HG02840 (cell line): Measurements from ENCODE around the gene MGMT.

ENCODE experiments used
- ATAC-seq: cut with Tn5 transposase; IDR thresholded peaks from one replicate; pipeline ENCODE4 v1.9.1; 2021; ENCODE audit warnings: mild to moderate bottlenecking, moderate library complexity, moderate number of reproducible peaks; ENCODE audit not compliant: unreplicated experiment, low FRiP score

MGMT gene

DNA sequence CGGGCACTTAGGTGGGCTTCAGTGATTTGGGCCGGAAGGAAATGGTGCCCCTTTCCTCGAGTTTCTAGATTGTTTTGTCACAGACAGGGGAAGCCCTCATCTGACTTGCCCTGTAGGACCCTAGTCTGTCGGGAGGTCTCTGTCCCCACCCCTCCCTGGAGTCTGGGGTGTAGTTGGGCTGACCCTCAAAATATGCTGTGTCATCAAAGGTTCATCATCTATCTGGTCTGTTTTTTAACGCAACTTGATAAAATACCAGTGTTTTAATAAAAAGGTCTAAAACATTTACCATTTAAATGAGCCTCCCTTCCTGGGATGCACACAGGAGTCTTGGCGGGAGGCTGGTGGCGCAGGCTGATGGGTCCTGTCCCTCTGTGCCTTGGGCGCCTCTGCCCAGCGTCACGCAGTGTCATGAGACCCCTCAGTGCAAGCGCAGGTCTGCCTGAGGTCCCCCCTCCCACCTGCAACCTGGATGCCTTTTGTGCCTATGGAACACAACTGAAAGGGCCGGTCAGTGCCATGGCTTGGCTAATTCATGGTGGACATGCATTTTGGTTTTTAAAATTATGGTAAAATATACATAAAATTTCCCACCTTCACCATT is 146.4 kb downstream of the MGMT start:
- no peak for ATAC-seq

DNA sequence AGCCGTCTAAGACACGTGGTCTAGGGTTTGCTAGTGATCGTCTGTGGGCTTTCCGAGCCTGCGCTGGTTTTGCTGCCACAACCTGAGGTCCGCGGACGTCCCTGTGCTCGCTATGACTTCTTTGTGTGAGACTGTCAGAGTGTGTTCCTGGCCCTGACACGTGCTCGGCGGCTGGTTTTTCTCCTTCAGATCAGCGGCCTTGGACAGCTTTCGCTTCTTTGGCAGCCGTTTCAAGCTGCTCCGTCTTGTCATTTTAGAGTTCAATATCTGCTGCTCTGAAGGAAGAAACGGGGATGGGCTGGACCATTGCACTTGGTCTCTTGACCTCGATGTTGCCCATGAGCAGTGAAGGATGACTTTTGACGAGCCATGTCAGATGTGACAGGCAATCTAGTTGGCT is 147.3 kb downstream of the MGMT start:
- no peak for ATAC-seq

DNA sequence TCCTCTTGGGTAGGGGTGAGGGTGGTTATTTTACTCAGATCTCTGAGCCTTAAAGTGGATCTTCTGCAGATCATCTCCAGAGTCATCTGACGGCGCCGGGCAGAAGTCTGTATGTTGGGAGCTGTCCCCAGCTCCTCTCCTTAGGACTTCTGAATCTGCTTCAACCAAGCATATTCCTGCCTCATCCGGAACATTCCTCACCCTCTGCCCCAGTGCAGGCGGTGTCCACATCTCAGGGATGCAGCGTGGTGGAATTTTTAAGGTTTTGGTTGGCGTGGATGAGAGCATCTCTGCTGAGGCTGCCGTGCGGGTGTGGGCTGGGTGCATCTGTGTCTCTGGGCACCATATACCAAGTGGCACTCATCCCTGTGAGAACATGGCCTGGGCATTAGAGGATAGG is 148.3 kb downstream of the MGMT start:
- ATAC-seq, result no peak

DNA sequence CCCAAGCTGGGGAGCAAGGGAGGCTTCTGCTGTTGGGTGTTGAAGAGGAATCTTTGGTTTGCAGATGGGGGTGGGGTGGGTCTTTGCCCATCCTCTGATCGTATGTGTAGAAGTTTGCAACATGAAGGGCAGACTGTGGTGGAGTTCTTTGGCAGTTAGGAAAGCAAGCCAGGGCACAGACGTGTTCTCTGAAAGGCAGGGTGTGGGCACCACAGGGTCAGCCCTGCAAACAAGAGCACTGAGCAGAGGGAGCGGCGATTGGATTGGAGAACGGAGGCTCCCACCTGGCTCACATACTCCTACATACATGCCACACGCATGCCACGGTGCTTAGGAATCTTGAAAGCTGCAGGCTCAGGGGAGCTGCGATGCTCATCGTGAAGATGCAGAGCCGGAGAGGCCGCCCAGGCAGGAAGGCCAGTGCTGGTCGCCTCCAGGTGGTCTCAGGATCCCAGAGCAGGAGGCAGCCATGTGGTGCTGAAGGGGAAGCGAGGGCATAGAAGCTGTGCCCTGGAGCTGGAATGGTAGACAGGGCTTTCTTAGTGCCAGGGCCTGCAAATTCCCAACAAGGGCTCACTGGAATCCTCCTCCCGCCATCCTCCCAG is 149.0 kb downstream of the MGMT start:
- no peak for ATAC-seq

DNA sequence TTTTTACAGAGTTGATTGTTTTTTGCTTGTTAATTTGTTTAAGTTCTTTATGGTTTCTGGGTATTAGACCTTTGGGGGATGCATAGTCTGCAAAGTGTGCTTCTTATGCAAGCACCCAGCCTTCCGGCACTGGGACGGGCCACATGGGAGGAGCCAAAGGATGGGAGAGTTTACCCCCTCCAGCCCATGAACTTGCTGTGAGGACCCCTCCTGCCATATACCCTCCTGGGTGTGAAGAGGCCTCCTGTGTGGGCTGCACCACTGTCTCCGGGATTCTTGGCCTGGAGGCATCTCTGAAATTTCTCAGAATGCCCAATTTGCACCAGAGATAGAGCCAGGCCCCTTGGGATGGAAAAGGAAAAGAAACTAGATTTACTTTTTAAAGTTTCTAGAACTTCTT is 150.7 kb downstream of the MGMT start:
- ATAC-seq, result no peak

DNA sequence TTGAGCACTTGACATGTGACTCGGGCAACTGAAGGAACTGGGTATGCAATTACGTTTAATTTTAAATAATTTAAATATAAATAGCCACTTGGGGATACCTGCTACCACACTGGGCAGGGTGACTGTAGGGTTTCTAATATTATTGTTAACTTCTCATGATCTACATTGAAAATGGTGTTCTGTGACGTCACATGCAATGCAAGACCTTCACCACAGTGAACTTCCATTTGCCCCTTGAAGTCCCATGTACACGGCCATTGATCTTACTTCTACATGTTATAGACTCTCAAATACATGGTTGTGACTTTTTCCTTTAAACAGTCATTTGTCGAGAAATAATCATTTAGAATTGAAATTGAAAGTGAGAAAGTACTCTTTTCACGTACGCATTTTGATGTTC is 154.0 kb downstream of the MGMT start:
- ATAC-seq, result no peak

DNA sequence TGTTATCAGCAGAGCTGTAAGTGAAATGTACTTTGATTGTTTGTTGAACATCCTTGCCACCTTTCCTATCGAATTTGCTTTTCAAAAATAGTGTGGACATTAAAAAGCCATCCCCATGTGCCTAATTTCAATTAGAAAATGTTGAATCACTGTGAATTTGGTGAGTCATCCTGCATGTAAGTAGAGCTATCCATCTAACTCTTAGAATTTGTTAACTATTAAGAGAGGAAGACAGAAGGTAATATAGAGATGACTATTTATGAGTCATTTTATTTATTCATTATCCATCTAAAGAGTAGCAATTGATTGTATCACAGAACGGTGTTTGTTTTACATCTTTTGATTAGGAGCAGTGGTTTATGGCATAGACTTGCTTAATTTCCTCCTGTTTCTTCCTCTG is 154.7 kb downstream of the MGMT start:
- no peak for ATAC-seq

DNA sequence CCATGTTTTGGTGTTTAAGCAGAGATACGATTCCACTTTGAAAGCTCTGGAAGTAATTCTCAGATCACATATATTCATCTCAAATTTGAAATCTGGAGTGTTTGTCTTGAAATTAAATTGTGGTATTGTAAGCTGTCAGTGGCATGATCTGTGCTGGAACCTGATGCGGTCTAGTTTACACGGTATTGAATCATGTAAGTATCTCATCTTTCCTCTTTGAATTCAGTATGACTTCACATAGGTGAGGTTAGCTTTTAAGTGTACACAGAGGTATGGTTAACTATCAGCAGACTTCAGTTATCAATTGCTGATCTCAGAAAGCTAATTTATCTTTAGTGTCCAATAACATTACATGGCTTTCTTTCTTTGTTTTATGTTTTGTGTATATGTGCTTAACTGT is 155.2 kb downstream of the MGMT start:
- no peak for ATAC-seq

DNA sequence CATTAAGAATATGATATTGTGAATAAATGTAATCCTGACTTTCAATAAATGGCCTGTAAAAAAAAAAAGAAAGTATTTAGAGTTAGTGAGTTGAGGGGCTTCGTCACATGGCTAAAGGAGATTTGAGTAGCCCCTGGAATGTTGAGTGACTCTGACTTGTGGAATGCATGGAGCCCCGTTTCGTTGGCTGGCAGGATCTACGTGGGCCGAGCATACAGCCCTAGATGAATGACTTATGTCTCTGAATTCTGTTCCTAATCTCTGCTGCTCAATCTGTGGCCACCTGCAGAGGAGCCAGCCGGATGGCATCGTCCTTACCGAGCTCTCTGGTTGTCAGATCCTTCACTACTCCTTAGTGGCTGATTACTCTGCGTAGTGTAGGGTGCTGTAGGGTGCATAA is 155.7 kb downstream of the MGMT start:
- ATAC-seq, result no peak

DNA sequence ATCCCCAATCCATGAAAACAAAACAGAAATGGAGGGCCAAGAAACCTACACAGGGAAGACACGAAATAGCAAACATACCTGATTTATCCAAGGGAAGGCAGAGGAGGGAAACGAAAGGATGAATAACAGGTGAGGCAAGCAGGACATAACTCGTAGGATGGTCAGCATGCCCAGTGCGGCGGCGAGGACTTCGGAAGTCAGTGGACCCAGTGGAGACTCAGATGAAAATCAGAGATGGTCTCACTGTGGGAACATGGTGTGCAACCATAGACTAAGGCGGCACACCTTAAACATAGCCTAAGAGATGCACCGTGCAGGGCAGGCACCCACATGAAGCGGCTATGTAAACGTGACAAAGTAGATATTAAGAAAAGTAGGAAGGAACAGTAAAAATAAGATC is 157.5 kb downstream of the MGMT start:
- ATAC-seq, result no peak

DNA sequence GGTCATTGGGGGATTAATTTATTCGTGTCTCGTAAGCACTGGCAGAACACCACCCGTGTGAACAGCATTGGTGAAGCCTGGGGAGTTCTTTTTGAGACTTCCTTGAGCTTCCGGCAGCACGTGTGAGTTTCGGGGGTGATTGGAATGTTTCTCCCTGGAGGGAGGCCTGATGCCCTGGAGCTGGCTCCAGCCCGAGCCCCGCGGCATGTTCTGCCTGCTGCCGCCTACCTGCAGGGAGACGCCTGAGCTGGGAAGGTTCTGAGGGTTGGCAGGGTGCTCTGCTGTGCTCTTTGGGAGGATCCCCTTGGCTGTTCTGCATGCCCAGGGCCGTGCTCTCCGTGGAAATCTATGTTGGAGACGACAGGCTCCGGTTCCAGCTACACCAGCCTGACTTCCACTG is 159.3 kb downstream of the MGMT start:
- no peak for ATAC-seq

DNA sequence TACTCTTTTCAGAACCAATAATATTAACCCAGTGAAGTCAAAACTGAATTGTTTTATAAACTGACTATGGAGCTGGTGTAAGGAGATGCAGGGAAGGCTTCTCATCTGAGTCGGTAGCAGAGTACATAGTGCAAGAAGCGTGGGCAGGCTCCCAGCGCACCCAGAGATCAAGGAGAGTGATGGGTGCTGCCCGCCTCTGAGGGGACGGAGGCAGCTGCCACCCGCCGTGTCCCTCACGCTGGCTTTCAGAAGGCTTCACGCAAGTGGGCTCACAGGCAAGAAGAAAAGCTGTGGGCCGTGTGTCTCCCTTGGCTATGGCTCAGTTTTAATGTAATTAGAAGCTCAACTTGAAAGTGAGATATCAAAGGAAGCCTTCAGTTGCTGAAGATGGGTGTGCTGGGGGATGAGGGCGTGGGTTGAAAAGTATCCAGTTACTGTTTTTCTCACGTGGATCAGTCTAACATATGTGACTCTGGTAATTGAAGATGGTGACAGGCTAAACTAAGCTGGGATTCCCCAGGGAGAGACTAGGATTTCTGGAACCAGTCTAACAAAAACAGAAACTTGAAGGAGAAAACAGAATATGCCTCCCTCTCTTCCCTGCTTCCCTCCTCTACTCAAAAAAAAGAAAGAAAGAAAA is 159.9 kb downstream of the MGMT start:
- no peak for ATAC-seq

DNA sequence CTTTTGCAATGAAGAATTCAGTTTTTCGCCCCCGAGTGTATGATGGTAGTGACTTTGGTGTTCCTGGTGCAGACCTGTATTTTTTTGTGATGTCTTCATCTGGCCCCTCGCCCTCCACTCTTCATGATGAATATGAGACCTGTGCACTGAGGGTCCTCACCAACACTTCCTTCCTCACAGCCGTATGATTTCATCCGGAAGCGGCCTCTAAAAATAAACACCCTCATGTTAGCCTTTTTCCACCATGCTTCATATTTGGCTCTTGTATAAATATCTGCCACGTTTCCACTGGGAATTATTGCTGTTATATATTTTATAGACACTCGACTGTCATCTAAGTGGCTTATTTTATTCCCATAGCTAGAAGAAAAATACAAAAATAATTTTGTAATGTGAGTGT is 160.4 kb downstream of the MGMT start:
- ATAC-seq, result no peak

DNA sequence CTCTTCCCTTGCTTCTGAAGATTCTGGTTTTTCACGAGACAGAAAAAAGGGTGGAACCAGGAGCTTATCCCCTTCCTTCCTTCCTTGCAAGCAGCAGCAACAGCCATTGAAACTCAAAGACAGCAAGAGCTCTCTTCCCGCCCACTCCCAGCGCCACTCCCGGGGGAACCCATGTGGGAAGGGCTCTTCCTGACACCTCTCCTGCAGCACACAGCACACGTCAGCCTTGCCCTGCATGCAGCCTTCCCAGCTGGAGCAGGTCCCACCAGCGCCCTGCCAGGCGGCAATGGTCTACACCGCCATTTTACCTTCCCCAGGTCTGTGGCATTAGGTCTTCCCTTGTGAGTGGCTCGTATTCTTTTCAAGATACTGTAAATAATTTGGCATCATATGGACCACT is 161.8 kb downstream of the MGMT start:
- no peak for ATAC-seq

DNA sequence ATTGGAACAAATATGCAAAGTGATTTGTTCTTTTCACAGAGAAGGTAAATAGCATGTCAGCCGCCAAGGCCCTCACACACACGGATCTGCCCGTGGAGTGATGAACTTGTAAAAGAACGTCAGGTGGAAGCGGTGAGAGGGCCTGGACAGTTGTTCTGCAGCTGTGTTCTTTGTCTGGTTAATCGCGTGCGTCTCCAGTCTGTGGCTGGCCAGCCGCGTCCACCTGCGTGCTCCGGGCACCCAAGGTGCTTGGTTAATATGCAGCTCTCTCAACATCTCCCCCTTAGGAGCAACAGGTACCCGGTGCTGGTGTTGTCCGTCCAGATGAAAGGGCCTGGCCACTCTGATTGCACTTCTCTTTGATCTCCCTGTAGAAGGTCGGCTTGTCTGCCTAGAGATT is 162.9 kb downstream of the MGMT start:
- no peak for ATAC-seq

DNA sequence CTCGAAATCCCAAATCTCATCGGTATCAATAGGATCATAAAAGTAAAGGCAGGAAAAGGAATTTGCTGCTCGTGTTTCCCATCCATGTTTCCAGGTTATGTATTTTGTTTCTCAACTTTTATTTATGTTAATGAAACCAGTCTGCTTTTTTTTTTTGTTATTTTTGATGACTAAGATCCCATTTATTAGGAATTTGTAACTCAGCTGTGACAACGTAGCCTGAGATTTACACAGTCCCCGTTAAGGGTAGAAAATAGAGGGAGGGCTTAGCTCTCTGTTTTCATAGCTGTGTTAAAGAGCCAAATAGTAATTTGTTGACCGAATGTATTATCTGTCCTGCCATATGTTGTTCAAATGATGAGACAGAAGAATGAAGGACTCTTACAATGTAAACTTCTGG is 164.0 kb downstream of the MGMT start:
- no peak for ATAC-seq

DNA sequence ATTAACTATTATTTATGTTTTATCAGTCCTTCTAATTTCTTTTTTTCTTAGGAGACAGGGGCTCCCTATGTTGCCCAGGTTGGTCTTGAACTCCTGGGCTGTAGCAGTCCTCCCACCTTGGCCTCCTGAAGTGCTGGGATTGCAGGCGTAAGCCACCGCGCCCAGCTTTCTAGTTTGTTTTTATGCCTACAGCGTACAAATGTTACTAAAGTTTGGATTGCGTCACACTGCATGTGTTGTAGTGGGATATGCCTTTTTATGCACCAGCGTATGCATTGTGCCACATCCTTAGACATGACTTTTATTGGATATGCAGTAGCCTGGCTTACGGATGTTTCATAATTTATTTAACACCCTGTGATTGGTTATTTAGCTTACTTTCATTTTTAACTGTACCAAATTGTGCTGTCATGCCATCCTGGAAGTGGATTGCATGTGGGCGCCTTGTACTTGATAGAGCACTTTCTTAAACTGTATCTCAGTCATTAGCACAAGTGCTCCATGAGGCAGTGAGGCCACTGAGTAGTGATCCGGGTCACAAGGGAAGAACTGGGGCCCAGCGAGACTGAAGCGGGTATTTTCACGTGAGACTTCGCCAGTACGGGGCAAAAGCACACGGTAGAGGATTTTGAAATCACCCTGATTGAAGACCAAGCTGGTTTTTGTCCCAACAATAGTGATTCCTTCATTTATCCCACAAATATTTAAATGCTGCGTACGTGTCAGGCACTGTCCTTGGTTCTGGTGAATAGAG is 165.0 kb downstream of the MGMT start:
- no peak for ATAC-seq

DNA sequence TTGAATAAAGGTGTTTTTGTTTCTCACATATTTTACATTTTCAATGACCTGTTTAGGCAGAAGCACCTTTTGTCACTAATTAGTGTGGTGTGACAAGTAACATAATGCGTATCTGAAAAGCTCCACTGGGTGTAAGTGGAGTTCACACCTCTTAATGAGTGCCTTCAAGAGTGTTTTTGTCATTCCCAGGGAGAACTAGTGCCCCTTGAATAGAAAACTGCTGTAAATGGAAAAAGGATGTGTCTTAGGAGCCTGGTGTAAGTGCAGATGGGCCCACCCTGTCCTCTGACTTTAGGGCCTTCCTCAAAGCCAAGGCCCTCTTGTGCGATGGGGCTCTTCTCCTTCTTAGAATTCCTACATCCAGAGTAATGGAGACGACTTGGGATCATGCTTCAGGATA is 170.0 kb downstream of the MGMT start:
- no peak for ATAC-seq

DNA sequence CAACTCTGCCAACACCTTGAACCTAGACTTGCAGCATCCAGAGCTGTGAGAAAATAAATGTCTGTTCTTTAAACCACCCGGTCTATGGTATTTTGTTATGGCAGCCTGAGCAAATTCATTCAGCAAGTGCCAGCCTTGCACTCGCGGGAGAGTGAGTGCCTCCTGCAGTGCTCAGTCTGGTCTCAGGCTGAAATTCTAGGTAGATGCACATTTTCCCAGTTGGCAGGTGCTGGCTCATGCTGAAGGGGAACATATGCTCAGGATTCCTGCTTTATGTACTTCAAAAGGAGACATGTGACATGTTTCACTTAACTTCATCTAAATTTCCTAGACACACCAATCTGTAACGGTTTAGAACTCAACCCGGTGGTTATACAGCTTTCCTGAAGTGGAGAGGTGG is 170.8 kb downstream of the MGMT start:
- ATAC-seq, result no peak

DNA sequence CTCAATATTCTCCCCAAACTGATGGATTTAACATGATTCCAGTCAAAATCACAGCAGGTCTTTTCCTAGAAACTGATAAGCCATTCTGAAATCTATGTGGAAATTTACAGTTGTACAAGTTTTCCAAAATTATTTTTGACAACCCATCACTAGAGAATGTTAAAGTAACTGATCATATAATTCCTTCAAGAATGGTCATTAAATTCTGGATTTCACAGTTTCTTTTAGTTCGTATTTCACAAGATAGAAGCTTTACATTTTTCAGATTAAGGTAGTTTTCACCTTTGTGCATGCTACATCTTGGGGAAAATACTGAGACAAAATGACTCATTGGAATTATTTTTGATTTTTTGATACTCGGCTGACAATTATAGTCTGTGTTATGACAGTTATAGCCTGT is 174.3 kb downstream of the MGMT start:
- ATAC-seq, result no peak

DNA sequence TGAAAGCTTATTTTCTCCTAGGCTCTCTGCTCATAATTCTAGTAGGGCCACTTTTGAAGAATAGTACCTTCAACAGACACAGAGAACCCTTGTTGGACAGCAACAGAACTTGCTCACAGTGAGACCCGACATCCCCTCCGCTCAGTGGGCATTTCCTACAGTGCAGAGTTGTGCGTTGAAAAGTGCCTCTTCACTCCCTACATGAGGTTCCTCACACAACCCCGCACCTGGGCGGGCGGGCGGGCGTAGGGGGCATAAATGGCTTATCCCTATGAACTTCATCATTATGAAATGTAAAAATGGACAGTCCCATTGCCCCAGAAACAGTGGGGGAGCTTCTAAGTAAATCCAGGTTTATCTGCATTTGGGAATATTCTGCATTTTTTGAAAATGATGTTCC is 174.9 kb downstream of the MGMT start:
- no peak for ATAC-seq

DNA sequence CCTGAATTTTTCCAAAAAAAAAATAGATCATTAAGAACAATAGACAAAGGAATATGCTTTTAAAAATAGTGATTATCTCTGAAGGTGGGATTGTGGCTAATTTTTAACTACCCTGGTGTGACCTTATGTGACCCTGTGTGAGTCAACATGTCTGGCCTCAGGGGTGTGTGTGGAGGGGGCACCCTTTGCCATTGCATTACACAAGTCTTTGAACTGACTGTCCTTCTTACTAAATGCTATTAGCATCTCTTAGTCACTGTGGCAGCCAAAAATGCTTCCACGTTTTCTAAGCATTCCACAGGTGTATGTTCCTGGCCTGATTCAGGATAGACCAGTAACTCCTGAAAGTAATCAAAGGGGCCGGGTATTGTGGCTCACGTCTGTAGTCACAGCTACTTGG is 175.4 kb downstream of the MGMT start:
- ATAC-seq, result no peak
